ENCODE data around the gene CRELD1. TPM values are rescaled to one million over a fixed set of nuclear protein-coding genes. Genes with fewer than 3 reads are reported as not detected.

CRELD1 gene
- total RNA-seq, 6 experiments from 2014 or later: 11.3 to 22.6 (median 12.4) TPM

DNA sequence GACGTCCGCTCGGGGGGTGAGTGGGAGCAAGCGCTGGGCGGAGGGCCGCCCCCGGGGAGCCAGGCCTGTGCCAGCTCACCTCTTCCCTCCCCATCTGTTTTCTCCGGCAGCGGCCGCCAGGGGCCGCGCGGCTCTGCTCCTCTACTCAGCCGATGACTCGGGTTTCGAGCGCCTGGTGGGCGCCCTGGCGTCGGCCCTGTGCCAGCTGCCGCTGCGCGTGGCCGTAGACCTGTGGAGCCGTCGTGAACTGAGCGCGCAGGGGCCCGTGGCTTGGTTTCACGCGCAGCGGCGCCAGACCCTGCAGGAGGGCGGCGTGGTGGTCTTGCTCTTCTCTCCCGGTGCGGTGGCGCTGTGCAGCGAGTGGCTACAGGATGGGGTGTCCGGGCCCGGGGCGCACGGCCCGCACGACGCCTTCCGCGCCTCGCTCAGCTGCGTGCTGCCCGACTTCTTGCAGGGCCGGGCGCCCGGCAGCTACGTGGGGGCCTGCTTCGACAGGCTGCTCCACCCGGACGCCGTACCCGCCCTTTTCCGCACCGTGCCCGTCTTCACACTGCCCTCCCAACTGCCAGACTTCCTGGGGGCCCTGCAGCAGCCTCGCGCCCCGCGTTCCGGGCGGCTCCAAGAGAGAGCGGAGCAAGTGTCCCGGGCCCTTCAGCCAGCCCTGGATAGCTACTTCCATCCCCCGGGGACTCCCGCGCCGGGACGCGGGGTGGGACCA is 632 bp upstream of the CRELD1 start:
- H3K4me1 Mint-ChIP-seq (ENCODE audit: low read depth): peaks cover 22% of the 10 kb centered on the region
- H3K9me3 Mint-ChIP-seq: no peaks in the 10 kb centered on the region
- peaks cover 12% of the 10 kb centered on the region for H3K36me3 Mint-ChIP-seq (ENCODE audit: low read depth)
- H3K4me3 Mint-ChIP-seq: peak overlapping the region; percentile 90
- peak overlapping the region; percentile 89 for H3K27ac Mint-ChIP-seq
- no peaks in the 10 kb centered on the region; the same call in 1 of the 2 replicates for H3K27me3 Mint-ChIP-seq (ENCODE audit: insufficient read depth)
- DNase-seq: peak; percentile 77
- TF ChIP-seq, protein P1, sequence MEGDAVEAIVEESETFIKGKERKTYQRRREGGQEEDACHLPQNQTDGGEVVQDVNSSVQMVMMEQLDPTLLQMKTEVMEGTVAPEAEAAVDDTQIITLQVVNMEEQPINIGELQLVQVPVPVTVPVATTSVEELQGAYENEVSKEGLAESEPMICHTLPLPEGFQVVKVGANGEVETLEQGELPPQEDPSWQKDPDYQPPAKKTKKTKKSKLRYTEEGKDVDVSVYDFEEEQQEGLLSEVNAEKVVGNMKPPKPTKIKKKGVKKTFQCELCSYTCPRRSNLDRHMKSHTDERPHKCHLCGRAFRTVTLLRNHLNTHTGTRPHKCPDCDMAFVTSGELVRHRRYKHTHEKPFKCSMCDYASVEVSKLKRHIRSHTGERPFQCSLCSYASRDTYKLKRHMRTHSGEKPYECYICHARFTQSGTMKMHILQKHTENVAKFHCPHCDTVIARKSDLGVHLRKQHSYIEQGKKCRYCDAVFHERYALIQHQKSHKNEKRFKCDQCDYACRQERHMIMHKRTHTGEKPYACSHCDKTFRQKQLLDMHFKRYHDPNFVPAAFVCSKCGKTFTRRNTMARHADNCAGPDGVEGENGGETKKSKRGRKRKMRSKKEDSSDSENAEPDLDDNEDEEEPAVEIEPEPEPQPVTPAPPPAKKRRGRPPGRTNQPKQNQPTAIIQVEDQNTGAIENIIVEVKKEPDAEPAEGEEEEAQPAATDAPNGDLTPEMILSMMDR (IDR thresholded peaks at IDR 0.05): peak; percentile 89

DNA sequence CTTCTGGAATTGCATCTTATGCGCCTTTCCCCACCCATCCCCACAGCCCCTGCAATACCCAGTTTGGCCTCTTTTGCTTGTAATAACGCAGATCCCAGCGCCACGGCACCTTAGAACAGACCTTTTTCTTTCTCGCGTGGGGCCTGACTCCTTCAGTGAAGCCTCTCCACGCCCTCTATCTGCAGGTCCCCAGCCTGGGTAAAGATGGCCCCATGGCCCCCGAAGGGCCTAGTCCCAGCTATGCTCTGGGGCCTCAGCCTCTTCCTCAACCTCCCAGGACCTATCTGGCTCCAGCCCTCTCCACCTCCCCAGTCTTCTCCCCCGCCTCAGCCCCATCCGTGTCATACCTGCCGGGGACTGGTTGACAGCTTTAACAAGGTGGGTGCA is 594 bp downstream of the CRELD1 start:
- Mint-ChIP-seq H3K4me1 (ENCODE audit: low read depth) (peaks cover 22% of the 10 kb centered on the region), H3K4me3 (peak overlapping the region; percentile 90), H3K27ac (peak overlapping the region; percentile 89), H3K27me3 (ENCODE audit: insufficient read depth) (no peaks in the 10 kb centered on the region; the same call in 1 of the 2 replicates), H3K36me3 (ENCODE audit: low read depth) (peaks cover 12% of the 10 kb centered on the region), H3K9me3 (no peaks in the 10 kb centered on the region)
- DNase-seq: no peak
- TF ChIP-seq, protein P1 (IDR thresholded peaks at IDR 0.05): peak; percentile 56

DNA sequence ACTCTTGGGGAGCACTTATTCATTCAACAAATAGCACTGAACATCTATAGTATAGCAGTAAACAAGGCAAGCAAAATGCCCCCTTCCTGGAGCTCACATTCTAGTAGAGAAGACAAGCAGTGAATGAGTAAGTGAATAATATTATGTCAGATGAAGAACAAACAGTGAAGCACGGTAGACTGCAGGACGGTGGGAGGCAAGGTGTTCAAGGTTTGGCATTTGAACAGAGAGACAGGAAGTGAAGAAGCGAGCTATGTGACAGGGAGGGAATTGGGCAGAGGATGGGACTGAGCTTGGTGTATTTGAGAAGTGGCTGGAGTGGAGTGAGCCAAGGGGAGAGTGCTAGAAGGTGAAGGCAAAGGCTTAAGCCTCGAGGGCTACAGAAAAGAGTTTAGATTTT is 1.4 kb downstream of the CRELD1 start:
- Mint-ChIP-seq H3K4me1 (ENCODE audit: low read depth) (peaks cover 22% of the 10 kb centered on the region), H3K9me3 (no peaks in the 10 kb centered on the region), H3K27me3 (ENCODE audit: insufficient read depth) (no peaks in the 10 kb centered on the region; the same call in 1 of the 2 replicates), H3K27ac (peak overlapping the region; percentile 89; the same call in 1 of the 2 replicates), H3K36me3 (ENCODE audit: low read depth) (peaks cover 11% of the 10 kb centered on the region), H3K4me3 (peak overlapping the region; percentile 90)
- no peak for DNase-seq
- TF ChIP-seq, protein P1 (IDR thresholded peaks at IDR 0.05): no peak

DNA sequence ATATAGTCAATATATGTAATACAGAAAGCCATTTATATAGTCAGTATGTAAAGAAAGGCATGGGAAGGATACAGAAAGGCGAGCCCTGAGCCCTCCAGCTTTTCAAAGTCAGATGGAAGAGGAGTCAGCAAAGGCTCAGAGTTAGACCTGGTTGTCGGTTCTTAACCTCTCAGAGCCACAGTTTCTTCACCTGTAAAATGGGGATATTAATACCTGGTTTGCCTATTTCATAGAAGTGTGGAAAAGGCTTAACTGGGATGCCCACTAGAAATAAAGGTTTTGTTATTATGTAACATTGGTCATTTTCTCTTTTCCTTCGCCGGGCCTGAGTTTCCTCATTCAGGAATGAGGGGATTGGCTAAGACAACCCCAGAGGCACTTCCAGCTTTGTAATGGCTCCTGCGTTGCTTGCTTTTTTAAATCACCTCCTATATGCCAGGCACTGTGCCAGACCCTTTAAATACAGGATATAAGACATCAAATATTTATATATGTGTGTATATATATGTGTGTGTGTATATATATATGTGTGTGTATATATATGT is 2.4 kb downstream of the CRELD1 start:
- DNase-seq: no peak
- Mint-ChIP-seq H3K4me3 (no peak overlapping the region), H3K4me1 (ENCODE audit: low read depth) (peaks cover 22% of the 10 kb centered on the region), H3K27ac (no peak overlapping the region), H3K36me3 (ENCODE audit: low read depth) (peaks cover under 1% of the 10 kb centered on the region), H3K9me3 (no peaks in the 10 kb centered on the region), H3K27me3 (ENCODE audit: insufficient read depth) (no peaks in the 10 kb centered on the region)
- TF ChIP-seq, protein P1 (IDR thresholded peaks at IDR 0.05): no peak

DNA sequence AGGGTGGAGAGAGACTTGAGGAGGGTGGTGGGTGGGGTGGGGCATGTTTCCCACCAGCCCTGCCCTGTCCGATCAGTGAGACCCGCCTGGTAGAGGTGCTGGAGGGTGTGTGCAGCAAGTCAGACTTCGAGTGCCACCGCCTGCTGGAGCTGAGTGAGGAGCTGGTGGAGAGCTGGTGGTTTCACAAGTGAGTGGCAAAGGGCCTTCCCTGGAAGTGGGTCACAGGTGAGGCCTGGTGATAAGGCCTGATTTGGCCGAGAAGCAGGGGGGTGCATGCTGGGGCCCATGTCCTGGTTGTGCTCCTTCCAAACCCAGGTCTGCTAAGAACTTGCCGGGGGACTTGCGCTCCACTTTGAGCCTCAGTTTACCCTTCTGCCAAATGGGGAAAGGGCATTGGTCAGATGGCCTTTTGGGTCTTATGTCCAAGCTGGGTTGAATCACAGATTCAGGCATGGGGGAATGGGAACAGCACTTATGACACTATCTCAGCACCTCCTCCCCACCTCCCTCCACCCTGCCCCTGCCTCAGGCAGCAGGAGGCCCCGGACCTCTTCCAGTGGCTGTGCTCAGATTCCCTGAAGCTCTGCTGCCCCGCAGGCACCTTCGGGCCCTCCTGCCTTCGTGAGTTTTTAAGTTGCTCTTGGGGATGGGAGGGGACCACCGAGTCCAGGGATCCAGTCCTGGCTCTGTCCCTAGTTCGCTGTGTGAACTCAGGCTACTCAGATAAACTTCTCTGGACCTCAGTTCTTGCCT is 4.0 kb downstream of the CRELD1 start:
- DNase-seq: no peak
- Mint-ChIP-seq H3K27ac (no peak overlapping the region), H3K4me1 (ENCODE audit: low read depth) (peaks cover 18% of the 10 kb centered on the region), H3K27me3 (ENCODE audit: insufficient read depth) (no peaks in the 10 kb centered on the region), H3K4me3 (no peak overlapping the region), H3K9me3 (no peaks in the 10 kb centered on the region), H3K36me3 (ENCODE audit: low read depth) (peaks cover 4% of the 10 kb centered on the region; the same call in 1 of the 2 replicates)
- TF ChIP-seq, protein P1 (IDR thresholded peaks at IDR 0.05): no peak

All from HFFc6 (cell line).